Astrocyte of the spinal cord (primary cell): ENCODE measurements around the gene OSM.
"Not testable (repeated sequence)": the region's sequence is repeated elsewhere in the genome, so short reads cannot be mapped to it uniquely, and the experiment has no call there.

ENCODE experiments used
- DNase-seq: peaks from one replicate; pipeline ENCODE4 v3.0.0; 2011; ENCODE audit warnings: low read depth, low spot score
- H3K4me3 ChIP-seq: 2 replicates; pipeline ENCODE4 v1.5.1; 2011; ENCODE audit warnings: low read depth, mild to moderate bottlenecking, low read length, moderate library complexity
- CTCF ChIP-seq: IDR thresholded peaks from 2 replicates; pipeline ENCODE4 v1.5.1; 2012; ENCODE audit warnings: low read depth, mild to moderate bottlenecking, low read length, inconsistent platforms
- in situ Hi-C: cut with HindIII; loops from 2 replicates; pipeline ENCODE4 v1.10.0; 2017; ENCODE audit warnings: low sequenced_read_pairs

Gene OSM

DNA sequence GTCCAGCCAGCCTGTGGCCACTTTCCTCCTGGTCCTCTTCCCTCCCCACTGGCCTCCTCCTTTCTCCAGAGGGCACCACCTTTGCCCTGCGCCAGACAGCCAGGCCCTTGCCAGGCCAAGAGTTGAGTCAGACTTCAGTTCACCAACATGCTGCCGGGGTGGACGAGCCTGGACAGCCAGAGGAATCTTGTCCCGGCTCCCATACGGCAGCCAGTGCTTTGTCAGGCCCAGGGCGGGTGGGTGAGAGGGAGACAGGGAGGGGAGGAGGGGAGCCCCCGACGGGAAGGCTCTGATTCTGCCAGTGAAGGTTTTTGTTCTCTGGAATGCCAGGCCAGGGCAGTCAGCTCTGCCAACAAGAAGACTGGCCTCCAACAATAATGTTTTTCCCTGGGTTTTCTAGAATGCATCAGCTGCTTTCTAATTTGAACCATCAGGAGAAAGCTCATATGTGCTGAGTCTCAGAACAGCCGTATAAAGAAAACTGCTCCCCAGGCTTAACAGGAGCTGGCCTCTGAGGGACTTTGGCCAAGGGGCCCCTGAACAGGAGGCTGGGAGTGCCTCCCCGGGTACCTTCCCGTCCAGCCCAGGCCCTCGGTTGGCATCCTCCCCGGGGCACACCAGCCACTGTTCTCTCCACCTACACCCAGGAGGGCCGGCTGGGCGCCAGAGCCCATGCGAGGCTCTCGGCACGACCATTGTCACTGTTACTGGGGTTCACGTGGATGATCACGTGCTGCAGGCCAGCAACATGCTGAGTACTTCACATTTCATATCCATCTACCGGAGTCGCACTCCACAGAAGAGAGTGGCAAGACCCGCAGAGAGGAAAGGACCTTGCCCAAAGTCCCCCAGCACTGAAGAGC is 48.7 kb downstream of the OSM start:
- in situ Hi-C loops, result no loop called here
- TF ChIP-seq CTCF, result no peak

GRCh38 chr22:30216710-30217109 is 49.9 kb downstream of the OSM start:
- in situ Hi-C loops, result no loop called here
- H3K4me3 ChIP-seq, result no peak overlapping the region
- no peak for TF ChIP-seq CTCF
- no peak for DNase-seq

More for the DNA sequence above, 48.7 kb downstream of the OSM start:
- DNase-seq, result no peak
- H3K4me3 ChIP-seq, result no peak overlapping the region

DNA sequence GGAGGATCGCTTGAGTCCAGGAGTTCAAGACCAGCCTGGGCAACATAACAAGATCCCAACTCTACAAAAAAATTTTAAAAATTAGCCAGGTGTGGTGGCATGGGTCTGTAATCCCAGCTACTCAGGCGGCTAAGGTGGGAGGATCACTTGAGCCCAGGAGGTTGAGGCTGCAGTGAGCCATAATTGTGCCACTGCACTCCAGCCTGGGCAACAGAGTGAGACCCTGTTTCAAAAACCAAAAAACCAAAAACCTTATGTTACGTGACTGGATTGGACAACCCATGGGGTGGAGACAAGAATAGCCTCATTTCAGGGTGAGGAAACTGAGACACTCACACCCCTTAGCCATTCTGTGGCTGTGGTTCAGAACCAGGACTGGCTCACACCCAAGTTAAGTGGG is 50.4 kb downstream of the OSM start:
- in situ Hi-C loops, H3K4me3 ChIP-seq, DNase-seq: not testable (repeated sequence)

DNA sequence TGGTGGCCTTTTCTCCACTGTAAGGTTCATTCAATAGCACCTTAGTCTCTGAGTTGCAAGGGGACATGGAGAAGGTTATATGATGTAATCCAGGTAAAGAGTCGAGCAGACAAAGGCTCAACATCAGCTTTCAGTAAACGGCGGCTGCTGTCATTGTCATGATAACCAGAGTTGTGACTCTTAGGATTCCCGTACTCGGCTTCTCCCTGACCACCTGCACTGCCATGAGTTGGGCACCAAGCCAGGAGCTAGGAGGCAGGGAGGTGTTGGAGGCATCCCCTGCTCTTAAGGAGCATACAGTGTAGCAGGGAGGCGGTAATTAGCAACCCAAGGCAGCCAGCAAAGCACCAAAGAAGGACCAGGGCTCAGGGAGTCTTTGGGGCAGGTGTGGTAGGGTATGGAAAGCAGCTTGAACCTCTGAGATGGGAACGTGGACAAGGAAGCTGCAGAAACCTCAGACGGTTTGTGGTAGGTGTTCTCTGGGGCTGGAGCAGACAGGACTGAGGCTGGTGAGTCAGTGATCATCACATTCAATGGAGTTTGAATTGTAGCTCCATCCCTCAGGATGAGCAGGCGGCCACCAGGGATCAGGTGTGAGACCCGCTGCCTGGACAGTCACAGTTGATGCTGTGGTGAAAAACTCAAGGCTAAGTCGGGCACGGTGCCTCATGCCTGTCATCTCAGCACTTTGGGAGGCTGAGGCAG is 51.8 kb downstream of the OSM start:
- no peak for TF ChIP-seq CTCF
- DNase-seq, result no peak
- in situ Hi-C loops, result no loop called here
- no peak overlapping the region for H3K4me3 ChIP-seq

DNA sequence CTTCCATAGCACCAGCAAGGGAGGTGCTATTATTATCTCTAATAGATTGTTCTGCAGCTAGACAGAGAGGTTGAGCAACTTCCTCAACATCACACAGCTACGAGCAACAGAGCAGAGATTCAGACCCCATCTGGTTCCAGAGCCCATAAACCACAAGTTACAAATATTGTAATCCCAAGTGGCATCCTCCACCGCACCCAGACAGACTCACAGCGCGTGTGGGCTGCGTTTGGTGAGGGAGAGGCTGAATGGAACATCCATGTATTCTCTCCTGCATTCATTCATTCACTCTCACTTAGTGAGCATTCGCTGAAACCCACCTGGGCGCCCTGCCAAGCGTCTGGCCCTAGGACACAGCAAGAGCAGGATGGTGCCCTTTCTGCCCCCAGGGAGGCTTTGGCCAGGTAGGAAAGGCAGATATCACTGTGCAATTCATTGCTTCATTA is 53.6 kb downstream of the OSM start:
- H3K4me3 ChIP-seq, result no peak overlapping the region
- no peak for TF ChIP-seq CTCF
- in situ Hi-C loops, result no loop called here
- no peak for DNase-seq
